ENCODE data around the gene AGAP2. TPM values are rescaled to one million over a fixed set of nuclear protein-coding genes. Genes with fewer than 3 reads are reported as not detected.

Gene AGAP2
- polyA plus RNA-seq, 3 donors: 0.20 to 3.4 (median 0.65) TPM

DNA sequence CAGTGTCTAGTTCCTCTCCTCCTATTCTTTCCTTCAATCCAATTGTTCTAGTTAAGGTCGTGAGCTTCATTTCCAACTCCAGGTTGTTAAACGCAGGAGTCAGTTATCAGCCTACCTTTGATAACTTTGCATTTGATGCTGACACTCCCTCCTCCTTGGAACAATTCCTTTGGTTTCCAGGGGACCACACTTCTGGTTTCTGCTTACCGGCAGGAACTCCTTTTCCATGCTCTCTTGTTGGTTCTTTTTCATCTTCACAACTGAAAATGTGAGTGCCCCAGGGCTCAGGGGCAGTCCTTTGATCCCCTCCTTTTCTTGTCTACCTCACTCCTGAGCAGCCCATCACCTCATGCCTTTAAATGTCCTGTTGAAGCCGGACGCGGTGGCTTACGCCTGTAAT lies 38.8 kb upstream of the AGAP2 start:
- H3K9me3 ChIP-seq (replicated peaks in 1 of 2; ENCODE audit: control insufficient read depth in 1 of 2, insufficient read depth in 1 of 2, low read length in 2 of 2): no peaks in the 10 kb centered on the region
- intact Hi-C loops (cut with micrococcal nuclease): no loop called here
- H3K27me3 Mint-ChIP-seq (ENCODE audit: low read depth in 3 of 3): peaks cover 0 to 2% (median 0%) of the 10 kb centered on the region in 3 donors
- no peak overlapping the region for H3K4me3 Mint-ChIP-seq
- no peaks in the 10 kb centered on the region for H4K20me1 ChIP-seq (ENCODE audit: insufficient read depth, low read length)
- DNase-seq: no peak
- H3K36me3 ChIP-seq (replicated peaks in 1 of 2; ENCODE audit: control insufficient read depth in 1 of 2, insufficient read depth in 2 of 2, low read length in 2 of 2): no peaks in the 10 kb centered on the region
- no peak overlapping the region for H3K4me3 ChIP-seq (replicated peaks in 1 of 3; ENCODE audit: low read depth in 2 of 3, low read length in 3 of 3)
- H3K4me1 Mint-ChIP-seq: peaks cover 51% of the 10 kb centered on the region
- no peaks in the 10 kb centered on the region for H3K79me2 ChIP-seq (ENCODE audit: insufficient read depth, low read length)
- H3K36me3 Mint-ChIP-seq: peaks cover 6 to 9% of the 10 kb centered on the region in 2 donors
- no peak overlapping the region for H3K9ac ChIP-seq (ENCODE audit: insufficient read depth, low read length, poor library complexity, severe bottlenecking)
- H3K27ac Mint-ChIP-seq: no peak overlapping the region
- H3K27me3 ChIP-seq (ENCODE audit: control insufficient read depth in 2 of 2, insufficient read depth in 2 of 2, low read length in 2 of 2): no peaks in the 10 kb centered on the region
- no peak overlapping the region for H3K4me2 ChIP-seq (replicated peaks; ENCODE audit: extremely low read depth, low read length, poor library complexity, severe bottlenecking)
- WGBS (ENCODE audit: insufficient coverage): 93% methylated on average over 3 of the region's 7 CpGs
- TF ChIP-seq, protein P1, sequence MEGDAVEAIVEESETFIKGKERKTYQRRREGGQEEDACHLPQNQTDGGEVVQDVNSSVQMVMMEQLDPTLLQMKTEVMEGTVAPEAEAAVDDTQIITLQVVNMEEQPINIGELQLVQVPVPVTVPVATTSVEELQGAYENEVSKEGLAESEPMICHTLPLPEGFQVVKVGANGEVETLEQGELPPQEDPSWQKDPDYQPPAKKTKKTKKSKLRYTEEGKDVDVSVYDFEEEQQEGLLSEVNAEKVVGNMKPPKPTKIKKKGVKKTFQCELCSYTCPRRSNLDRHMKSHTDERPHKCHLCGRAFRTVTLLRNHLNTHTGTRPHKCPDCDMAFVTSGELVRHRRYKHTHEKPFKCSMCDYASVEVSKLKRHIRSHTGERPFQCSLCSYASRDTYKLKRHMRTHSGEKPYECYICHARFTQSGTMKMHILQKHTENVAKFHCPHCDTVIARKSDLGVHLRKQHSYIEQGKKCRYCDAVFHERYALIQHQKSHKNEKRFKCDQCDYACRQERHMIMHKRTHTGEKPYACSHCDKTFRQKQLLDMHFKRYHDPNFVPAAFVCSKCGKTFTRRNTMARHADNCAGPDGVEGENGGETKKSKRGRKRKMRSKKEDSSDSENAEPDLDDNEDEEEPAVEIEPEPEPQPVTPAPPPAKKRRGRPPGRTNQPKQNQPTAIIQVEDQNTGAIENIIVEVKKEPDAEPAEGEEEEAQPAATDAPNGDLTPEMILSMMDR (IDR thresholded peaks at IDR 0.05): no peak
- peaks cover 0 to 7% (median 0%) of the 10 kb centered on the region in 7 donors for H3K9me3 Mint-ChIP-seq
- H3K4me1 ChIP-seq (ENCODE audit: control insufficient read depth in 1 of 2, insufficient read depth in 2 of 2, low read length in 2 of 2): peaks cover 54 to 55% of the 10 kb centered on the region in 2 donors
- no peak overlapping the region for H2AFZ ChIP-seq (ENCODE audit: insufficient read depth, low read depth, low read length, poor library complexity, severe bottlenecking)
- H3K27ac ChIP-seq (ENCODE audit: low read depth in 1 of 2, low read length in 2 of 2): no peak overlapping the region

DNA sequence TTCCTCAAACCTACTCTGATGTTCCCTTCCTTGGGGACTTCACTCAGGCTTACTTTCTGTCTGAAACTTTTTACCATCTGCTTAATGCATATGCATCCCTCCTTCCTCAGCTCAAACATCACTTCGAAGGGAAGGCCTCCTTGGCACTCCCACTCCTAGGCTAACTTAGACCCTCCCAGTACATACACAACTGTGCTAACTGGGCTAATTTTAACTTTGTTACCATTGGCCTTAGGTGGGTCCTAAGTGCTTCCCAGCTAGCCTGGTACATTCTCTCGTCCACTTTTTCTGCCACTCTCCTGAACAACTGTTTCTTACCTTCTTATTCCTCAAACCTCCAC lies 37.7 kb upstream of the AGAP2 start:
- Histone ChIP-seq H3K9ac (ENCODE audit: insufficient read depth, low read length, poor library complexity, severe bottlenecking) (no peak overlapping the region), H3K4me2 (replicated peaks; ENCODE audit: extremely low read depth, low read length, poor library complexity, severe bottlenecking) (no peak overlapping the region), H3K9me3 (replicated peaks in 1 of 2; ENCODE audit: control insufficient read depth in 1 of 2, insufficient read depth in 1 of 2, low read length in 2 of 2) (no peaks in the 10 kb centered on the region), H4K20me1 (ENCODE audit: insufficient read depth, low read length) (no peaks in the 10 kb centered on the region), H2AFZ (ENCODE audit: insufficient read depth, low read depth, low read length, poor library complexity, severe bottlenecking) (peak overlapping the region; percentile 9), H3K4me3 (replicated peaks in 1 of 3; ENCODE audit: low read depth in 2 of 3, low read length in 3 of 3) (no peak overlapping the region), H3K36me3 (replicated peaks in 1 of 2; ENCODE audit: control insufficient read depth in 1 of 2, insufficient read depth in 2 of 2, low read length in 2 of 2) (no peaks in the 10 kb centered on the region), H3K27ac (ENCODE audit: low read depth in 1 of 2, low read length in 2 of 2) (peak overlapping the region in 1 of 2 donors; percentile 12), H3K79me2 (ENCODE audit: insufficient read depth, low read length) (no peaks in the 10 kb centered on the region), H3K4me1 (ENCODE audit: control insufficient read depth in 1 of 2, insufficient read depth in 2 of 2, low read length in 2 of 2) (peaks cover 49 to 52% of the 10 kb centered on the region in 2 donors), H3K27me3 (ENCODE audit: control insufficient read depth in 2 of 2, insufficient read depth in 2 of 2, low read length in 2 of 2) (no peaks in the 10 kb centered on the region)
- WGBS (ENCODE audit: insufficient coverage): 100% methylated on average over 1 of the region's 2 CpGs
- no peak overlapping the region for H3K4me3 Mint-ChIP-seq
- peak overlapping the region in 4 of 7 donors; percentile 60 to 81 (median 77) for H3K27ac Mint-ChIP-seq
- TF ChIP-seq, protein P1 (IDR thresholded peaks at IDR 0.05): no peak
- peaks cover 6 to 9% of the 10 kb centered on the region in 2 donors for H3K36me3 Mint-ChIP-seq
- H3K4me1 Mint-ChIP-seq: peaks cover 46% of the 10 kb centered on the region
- intact Hi-C loops (cut with micrococcal nuclease): no loop called here
- no peak for DNase-seq
- peaks cover 0 to 6% (median 0%) of the 10 kb centered on the region in 7 donors for H3K9me3 Mint-ChIP-seq
- H3K27me3 Mint-ChIP-seq (ENCODE audit: low read depth in 3 of 3): peaks cover 0 to 2% (median 0%) of the 10 kb centered on the region in 3 donors

Data from CD14-positive monocyte (primary cell).